ENCODE measurements around the gene RARB. TPM values are rescaled to one million over a fixed set of nuclear protein-coding genes. Genes with fewer than 3 reads are reported as not detected.

RARB gene
- total and polyA plus RNA-seq, 9 of the 15 experiments (the other 6 are each of a cell fraction or from before 2014, with no cell fraction given): 0.15 to 1.3 (median 0.27) TPM

GRCh38 chr3:25582242-25582641, 154.2 kb downstream of the RARB start (continued):
- no peak for TF ChIP-seq PBX2 (CRISPR knock-in tag; IDR thresholded peaks at IDR 0.05; ENCODE audit: low read depth)
- peak; percentile 78 for TF ChIP-seq PBX2 (tag; conservative IDR thresholded peaks at IDR 0.05; ENCODE audit: low read depth)
- TF ChIP-seq SMARCE1 (IDR thresholded peaks at IDR 0.05): peak; percentile 88
- no peak for TF ChIP-seq ZNF830 (CRISPR knock-in tag; IDR thresholded peaks at IDR 0.05)
- TF ChIP-seq ZNF449 (CRISPR knock-in tag; IDR thresholded peaks at IDR 0.05): no peak
- TF ChIP-seq ATF1 (CRISPR knock-in tag; IDR thresholded peaks at IDR 0.05): no peak
- TF ChIP-seq ATF1 (tag; IDR thresholded peaks at IDR 0.05): peak; percentile 84
- TF ChIP-seq CREB1 (IDR thresholded peaks at IDR 0.05): peak; percentile 46
- TF ChIP-seq CREB1 (CRISPR knock-in tag; IDR thresholded peaks at IDR 0.05): 0 out of 2 replicates have a peak, but pooled peaks have one; percentile 30
- TF ChIP-seq ZNF445 (CRISPR knock-in tag; IDR thresholded peaks at IDR 0.05; ENCODE audit: low read depth): no peak
- no peak for TF ChIP-seq ZNF197 (CRISPR knock-in tag; IDR thresholded peaks at IDR 0.05; ENCODE audit: low read depth)
- TF ChIP-seq ZNF639 (CRISPR knock-in tag; conservative IDR thresholded peaks at IDR 0.05 in 1 of 2, IDR thresholded peaks at IDR 0.05 in 1 of 2): peak in 1 of 2 experiments; percentile 57; a peak in 1 of 4 replicates
- TF ChIP-seq TEAD1 (CRISPR knock-in tag; IDR thresholded peaks at IDR 0.05): 0 out of 4 replicates have a peak, but pooled peaks of 1 of the 2 experiments have one; percentile 33
- TF ChIP-seq PKNOX1 (IDR thresholded peaks at IDR 0.05): peak; percentile 85
- peak; percentile 40; the same call in 1 of the 2 replicates for TF ChIP-seq ZNF395 (CRISPR knock-in tag; IDR thresholded peaks at IDR 0.05)
- peak in 1 of 2 experiments; percentile 97; a peak in 2 of 4 replicates for TF ChIP-seq HDAC1 (IDR thresholded peaks at IDR 0.05)
- peak; percentile 76 for TF ChIP-seq BHLHE40 (IDR thresholded peaks at IDR 0.05; ENCODE audit: low read length)

Measured in K562 (cell line).